ENCODE measurements around the gene FLT3.
"Not testable (repeated sequence)": the region's sequence is repeated elsewhere in the genome, so short reads cannot be mapped to it uniquely, and the experiment has no call there.

The FLT3 gene

DNA sequence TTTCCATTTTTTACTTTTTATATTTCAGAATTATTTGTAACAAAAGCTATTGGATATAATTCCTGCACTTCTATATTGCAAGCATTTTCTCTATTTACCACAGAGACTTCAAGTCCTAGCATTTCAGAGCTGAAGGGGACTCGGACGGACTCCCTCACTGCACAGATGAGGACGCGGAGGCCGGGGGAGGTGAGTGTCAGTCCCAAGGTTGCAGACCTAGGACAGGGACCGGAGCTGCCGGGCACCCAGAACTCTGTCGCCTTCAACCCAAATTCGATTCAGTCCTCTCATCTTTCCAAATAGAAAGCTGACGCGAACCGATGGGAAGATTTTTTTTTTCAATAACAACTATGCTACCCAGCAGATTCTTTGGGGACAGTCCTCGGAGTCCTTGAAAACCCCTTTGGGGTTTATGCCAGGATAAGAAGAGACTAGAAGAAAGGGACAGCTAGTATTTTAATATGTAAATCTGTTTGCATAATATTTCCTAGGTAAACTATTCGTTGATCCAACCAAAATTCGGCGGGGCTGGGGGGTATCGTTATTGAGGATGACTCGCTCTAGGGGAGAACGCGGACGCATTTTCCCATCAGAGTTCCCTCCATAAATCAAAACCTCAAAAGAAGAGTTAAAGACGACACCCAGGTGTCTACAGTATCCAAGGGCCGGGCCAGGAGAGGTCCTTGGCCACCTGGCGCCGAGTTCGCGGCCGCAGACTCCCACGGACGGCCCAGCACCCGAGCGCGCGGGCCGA lies 803 bp downstream of the FLT3 start:
- no peak for DNase-seq

DNA sequence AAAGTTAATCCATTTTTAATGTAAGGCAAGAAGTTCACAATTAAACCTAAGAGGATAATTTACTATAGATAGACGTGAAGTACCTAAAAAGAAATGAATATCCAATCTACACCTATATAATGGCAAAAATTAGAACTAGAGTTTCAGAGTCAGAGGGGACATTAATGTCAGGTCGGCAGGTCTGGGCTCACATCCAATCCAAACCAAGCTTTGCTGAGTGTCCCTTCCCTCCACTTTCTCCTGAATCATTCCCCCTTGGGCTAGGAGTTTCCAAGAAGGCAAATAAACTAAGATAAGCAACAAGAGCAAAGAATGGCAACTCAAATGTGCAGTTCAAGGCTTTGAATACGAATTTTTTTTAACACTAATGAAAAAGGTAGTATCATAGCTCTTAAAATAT lies 2.9 kb downstream of the FLT3 start:
- DNase-seq = no peak

DNA sequence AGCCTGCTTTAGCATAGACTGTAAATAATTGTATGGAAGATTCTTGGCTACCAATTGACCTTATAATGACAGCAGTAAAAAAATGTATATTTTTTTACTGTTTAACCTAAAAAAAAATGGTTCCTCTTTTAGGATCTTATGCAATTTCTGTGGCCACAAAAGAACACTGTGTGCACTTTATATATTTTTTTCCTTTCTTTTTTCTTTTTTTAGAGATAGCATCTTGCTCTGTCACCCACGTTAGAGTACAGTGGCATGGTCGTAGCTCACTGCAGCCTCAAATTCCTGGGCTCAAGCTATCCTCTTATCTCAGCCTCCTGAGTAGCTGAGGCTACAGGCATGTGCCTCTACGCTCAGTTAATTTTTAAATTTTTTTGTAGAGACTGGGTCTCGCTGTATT lies 6.1 kb downstream of the FLT3 start:
- no peak for DNase-seq

DNA sequence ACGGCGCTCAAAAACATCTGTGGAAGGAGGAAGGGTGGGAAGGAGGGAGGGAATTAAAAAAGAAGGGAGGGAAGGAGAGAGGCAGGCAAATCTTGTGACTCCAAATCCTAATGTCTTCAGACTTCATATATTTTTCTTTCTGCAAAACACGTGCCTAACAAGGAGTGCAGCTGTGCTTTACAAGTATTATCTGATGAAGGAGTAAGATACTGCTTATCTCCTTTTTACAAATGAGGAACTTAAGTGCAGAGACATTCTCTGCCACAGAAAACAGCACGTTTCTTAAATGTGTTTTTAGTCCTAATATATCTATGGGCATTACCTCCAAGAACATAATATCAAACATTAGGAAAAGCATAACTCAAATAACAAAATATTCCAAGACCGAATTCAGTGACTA lies 6.5 kb downstream of the FLT3 start:
- no peak for DNase-seq

DNA sequence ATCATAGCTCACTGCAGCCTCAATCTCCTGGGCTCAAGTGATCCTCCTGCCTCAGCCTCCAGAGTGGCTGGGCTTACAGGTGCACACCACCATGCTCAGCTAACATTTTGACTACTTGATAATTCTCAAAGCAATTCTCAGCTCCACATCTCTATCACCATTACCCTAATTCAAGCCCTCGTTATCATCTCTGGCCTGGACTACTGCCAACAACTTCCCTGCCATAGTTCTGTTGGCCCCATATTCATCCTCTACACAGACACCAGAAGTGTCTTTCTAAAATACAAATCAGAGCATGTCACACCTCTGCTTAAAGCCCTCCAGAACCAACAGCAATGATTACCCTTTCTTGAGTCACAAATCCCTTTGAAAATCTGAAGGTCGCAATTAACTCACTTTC lies 7.9 kb downstream of the FLT3 start:
- no peak for DNase-seq

DNA sequence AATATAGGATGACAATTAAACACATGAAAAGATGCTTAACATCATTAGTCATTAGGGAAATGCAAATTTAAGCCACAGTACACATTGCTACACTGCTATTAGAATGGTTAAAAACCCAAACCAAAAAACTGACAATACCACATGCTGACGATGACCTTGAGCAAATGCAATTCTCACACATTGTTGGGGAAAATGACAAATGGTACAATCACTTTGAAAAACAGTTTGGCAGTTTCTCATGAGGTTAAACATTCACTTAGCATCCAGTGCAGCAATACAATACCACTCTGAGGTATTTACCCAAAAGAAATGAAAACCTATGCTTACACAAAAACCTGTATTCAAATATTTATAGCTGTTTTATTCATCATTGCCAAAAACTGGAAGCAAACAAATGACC lies 11.3 kb downstream of the FLT3 start:
- DNase-seq = no peak

DNA sequence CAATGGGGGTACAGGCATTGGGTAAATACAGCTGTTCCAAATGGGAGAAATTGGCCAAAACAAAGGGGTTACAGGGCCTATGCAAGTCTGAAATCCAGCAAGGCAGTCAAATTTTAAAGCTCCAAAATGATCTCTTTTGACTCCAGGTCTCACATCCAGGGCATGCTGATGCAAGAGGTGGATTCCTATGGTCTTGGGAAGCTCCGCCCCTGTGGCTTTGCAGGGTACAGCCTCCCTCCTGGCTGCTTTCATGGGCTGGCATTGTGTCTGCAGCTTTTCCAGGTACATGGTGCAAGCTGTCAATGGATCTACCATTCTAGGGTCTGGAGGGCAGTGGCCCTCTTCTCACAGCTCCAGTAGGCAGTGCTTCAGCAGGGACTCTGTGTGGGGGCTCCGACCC lies 22.6 kb downstream of the FLT3 start:
- not testable (repeated sequence) for DNase-seq

DNA sequence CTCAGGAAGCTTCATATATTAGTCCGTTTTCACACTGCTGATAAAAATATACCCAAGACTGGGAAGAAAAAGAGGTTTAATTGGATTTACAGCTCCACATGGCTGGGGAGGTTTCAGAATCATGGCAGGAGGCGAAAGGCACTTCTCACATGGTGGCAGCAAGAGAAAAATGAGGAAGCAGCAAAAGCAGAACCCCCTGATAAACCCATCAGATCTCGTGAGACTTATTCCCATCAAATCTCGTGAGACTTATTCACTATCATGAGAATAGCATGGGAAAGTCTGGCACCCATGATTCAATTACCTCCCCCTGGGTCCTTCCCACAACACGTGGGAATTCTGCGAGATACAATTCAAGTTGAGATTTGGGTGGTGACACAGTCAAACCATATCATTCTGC lies 23.1 kb downstream of the FLT3 start:
- no peak for DNase-seq

DNA sequence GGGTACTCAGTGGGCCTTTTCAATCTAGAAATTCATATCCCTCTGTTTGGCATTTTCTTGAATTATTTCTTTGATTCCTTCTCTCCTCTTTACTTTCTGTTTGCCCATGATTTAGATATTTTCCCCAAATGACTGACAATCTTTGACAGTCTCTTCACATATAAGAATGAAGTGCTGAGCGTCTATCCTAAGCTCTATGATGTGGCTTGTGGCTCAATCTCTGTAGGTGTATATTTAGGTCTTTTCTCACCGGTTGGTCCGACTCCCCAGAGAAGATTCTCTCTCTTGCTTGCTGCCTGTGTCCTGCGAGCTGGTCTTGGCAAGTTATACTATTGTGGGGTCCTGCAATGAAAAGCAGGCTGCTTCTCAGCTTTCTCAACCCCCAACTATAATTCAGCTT lies 29.0 kb downstream of the FLT3 start:
- DNase-seq = no peak

DNA sequence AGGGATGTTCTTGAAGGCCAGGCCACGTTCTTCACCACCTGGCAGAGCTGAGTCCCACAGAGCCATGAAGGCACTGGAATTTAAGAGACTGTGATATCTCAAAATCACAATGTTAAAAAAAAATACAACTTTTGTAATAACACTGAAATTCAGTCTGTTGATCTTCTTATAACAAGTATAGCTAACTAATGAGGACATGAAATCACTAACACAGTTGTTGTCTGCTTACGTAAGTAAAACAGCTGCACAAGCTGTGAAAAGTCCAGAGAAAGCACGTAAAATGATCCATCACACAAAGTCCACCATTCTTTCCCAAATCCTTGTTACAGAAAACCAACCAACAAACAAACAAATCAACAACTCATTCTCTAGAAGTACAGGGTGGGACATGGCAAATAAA lies 32.9 kb downstream of the FLT3 start:
- no peak for DNase-seq

DNA sequence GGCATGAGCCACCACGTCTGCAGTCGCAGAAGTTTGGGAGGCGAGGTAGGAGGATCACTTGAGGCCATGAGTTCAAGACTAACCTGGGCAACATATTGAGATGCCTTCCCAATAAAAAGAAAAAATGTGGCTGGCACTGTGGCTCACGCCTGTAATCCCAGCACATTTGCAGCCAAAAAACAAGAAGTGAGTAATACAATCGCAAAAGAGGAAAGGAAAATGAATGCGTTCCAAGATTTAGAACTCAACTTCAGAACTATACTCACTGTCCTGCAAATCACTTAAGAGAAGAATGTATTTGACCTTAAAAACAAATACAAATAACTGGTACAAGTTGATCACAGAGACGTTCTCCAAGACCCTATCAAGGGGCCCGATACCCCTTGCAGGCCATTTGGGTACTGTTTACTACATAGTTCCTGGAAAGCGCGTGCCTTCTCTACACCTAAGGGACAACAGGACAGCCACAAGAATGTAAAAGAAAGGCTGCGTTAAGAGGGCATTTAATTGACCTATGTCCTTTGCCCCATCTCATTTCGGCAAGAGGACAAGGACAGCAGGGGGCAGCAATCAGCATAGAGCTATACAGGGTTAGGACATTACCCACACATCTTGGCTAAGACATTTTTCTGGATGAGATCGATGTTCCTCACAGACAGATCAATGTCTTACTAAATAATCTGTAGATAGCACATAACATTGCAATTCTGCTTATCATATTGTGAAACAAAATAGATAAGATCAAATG lies 41.3 kb downstream of the FLT3 start:
- DNase-seq = no peak

DNA sequence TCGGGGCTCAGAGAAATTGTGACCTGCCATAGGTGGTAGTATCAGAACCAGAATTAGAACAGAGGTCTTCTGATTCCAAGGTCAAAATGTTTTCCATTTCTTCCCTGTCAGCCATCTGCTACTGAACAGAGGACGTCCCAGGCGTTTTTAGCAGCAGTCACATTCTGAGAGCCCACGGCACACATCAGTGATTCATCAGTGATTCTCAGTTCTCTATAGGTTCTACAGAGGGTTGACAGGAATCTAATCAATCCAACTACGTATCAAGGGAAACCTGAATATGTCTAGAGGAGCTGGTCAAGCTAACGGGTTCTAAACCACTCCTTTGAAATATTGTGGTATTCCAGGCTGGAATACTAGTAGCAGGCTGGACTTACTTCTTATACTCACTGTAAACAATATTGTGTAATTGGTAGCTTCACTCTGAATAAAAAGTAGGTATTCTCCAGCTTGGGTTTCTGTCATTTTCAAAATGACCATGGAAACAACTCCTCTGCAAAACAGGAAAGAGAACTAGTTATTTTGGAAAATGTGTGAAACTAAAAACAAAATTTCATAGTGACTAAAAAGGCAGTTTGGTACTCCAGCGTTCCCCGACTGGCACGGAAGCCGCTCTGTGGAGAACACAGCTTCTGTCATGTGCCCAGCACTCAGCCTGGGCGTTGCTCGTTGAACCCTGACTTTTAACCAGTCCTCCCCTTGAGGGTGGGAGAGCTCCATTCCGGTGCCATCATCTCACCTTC lies 43.2 kb downstream of the FLT3 start:
- no peak for DNase-seq

DNA sequence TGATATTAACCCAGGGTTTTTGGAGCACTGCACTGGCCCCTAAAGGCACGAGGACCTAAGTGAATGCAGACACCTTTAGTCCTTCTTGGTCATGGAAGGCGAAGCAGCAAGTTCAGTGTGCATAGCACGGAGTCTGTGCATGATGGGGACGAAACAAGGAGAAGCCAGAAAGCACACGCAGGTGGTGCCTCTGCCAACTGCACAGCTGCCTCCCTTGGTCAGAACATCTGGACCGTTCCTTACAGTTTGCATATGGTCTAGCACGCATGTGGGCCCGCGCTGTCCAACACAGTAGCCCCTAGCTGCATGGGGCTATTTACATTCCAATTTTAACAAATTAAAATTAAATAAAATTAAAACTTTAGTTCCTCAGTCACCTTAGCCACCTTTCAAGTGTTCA lies 44.0 kb downstream of the FLT3 start:
- no peak for DNase-seq

DNA sequence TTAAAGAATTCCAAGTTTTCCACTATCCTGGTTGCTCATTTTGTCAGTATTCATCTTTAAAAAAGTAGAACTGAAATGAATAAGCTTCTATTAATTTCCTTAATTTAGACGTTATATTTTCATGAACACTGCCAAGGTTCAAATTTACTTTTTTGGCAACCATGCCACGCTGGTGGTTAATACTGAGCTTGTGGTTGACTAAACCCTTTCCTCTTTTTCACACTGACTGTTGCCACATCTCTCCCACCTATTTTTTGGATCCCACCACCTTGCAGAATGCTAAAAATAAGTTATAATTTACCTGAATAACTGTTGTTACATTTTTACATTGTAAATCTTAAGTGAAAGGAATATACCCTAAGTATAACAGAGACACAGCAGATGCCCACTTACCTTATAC lies 45.0 kb downstream of the FLT3 start:
- no peak for DNase-seq

DNA sequence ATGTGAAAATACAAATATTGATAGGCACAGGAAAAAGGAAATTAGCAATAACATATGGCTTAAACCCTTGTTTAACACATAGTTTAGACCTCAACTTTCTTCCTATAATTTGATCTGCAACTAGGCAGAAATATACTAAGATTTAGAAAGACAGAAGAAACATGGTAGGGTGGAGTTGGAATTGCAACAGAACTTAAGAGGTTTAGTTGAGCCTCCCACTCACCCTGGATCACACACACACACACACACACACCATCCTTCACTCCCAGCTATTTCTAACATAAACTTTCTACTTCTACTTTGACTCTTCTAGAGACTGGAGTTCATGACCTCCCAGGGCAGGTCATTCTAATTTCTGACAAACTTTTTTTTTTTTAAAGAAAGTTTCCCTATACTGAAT lies 47.4 kb downstream of the FLT3 start:
- no peak for DNase-seq

DNA sequence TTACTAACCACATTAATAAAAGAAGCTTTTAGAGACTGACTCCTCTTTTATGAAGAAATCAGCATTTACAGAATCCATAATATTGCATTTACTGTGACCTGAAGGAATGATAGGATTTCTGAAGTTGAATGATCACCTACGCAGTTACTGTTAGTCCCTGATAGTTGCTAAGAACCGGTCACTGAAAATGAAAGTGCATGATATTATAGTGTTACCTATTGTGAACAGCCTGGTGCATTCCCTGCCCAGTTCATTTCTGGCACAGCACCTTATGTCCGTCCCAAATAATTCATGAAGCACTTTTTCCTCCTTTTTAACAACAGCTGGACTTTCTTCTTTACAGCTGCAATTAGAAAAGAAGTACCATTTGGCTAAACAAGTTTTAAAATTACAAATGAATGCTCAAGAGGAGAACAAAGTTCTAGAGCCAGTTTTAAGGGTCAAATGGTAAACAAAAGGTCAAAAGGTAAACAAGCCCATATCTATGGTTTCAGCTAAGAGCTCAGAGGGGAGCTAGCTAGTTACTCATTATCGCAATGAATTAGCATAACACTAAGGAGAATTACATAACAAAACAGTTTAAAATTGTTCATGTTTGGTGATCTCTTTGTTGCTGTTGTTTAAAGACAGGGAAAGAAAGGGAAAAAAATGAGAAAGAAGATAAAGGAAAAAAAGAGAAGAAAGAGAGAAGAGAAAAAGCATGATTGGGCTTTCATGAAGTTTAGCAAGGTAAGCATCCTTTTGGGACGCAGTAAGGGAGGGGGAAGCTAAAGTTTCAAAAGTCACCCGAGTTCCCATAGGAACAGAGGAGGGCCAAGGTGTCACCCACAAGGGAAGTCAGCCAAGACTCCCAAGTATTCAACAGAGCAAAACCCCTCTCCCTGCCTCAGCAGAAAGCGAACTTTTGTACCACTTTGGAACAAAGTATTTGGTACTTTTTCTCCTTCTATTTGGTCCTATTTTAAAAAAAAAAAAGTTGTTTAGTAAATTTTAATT lies 50.2 kb downstream of the FLT3 start:
- no peak for DNase-seq

DNA sequence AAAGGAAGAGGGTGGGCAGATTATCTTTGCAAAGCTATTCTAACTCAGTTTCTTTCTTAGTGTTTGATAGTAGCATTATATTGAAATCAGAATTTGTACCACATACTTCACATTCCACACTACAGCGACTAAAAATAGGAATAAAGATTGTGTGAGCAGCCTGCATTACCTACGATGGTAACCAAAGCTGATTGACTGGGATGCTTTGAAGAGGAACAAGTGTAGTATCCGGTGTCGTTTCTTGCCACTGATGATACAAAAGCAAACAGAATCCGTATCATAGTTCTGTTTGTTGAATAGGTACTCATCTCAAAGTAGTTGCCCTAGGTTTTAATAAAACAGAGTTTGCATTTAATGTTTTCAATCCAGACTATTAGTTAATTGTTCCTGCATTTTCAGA lies 51.2 kb downstream of the FLT3 start:
- no peak for DNase-seq

DNA sequence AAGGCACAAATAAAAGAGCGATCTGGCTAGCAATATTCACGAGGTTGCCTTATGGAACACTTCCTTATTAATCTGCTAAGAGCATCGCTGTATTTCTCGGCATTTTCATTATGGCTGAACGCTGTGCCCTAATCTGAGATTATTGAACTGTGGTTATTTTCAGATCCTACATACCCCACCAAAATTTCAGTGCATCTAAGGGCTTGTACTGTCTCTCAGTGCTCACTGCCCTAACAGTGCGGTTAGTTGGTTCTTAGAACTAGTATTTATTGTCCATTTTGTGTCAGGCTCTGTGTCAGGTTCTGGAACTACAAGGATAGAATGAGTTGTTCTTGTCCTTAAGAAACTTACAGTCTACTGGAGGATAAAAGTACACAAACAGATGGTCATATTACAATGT lies 51.6 kb downstream of the FLT3 start:
- no peak for DNase-seq

DNA sequence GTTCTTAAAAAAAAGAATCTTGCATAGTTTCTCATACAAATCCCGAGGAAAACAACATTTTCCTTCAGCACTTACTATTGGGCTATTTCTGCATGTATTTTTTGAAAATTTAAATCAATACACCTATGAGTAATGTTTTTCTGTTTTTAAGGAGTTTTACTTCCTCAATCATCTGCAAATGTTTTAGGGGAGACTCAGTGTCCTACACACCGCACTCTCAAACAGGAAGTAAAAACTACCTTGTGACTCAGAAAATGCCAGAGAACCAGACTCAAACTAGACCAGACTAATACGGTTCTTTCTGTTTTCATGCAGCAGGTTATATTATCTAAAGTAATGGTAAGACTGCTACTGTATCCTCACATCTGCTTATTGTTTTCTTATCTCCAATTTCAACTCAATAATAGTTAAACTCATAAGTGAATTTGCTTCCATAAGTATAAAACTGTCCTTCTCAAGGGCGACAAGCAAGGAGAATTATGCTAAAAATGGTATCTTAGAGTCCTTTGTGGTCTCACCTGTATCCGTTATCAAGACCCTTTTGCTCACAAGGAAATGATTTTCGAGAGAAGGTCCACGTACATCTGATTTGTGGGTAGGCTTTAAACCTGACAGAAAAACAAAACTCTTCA lies 52.5 kb downstream of the FLT3 start:
- no peak for DNase-seq

DNA sequence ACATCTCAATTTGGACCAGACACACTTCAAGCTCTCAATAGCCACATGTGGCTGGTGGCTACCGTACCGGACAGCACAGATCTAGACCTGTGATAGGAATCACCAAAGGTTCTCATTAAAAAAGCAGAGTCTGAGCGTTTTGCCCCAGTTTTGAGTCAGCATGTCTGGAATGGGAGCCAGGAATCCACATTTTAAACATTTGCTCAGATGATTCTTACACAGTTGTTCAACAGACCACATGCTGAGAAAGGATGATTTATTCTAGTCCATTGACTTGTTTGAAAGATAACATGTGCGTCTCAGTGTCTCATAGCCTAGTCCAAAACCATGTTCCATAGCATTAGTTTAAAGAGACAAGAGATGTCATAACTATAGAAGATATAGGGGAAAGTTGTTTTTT lies 53.4 kb downstream of the FLT3 start:
- DNase-seq = no peak

DNA sequence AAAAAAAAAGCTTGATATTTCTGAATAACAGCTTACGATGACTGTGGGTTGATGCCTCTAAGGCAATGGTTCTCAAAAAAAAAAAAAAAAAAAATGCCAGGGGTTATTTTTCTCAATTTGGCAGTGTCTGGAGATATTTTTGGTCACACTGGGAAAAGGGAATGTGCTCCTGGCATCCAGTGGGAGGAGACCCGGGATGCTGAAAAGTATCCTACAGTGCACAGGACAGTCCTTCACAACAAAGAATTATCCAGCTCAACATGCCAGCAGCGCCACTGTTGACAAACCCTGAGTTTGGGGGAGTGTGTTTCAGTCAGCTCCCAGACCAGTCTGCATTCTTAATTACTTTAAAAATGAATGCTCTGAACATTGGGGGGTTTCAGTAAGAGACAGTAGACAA lies 54.5 kb downstream of the FLT3 start:
- DNase-seq = no peak

DNA sequence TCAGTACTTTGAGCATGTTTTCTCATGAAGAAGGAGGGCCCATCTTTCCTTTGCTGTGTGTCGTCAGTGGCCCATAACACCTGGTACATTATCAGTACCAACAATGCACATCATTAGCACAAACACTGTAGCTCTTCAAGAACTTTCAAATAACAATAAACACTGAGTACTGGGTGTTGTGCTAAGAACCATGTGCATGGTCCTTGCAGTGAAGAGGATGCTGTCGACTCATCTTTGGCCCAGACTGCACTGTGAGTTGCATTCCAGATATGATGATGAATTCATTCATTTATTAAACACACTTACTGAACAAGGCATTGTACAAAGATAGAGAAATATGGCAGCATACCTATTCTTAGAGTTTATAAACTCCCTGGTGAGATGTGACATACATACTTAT lies 55.8 kb downstream of the FLT3 start:
- no peak for DNase-seq
